ENCODE results near the gene GBP3.

DNA sequence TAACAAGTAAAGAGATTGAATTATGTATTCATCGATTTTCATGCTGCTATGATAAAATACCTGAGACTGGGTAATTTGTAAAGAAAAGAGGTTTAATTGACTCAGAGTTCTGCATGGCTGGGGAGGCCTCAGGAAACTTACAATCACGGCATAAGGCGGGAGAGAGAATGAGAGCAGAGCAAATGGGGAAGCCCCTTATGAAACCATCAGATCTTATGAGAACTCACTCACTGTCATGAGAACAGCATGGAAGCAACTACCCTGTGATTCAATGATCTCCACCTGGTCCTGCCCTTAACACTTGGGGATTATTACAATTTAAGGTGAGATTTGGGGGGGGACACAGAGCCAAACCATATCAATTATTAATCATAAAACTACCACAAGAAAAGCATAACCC lies 3.3 kb upstream of the GBP3 start:
- TF ChIP-seq, protein P1, sequence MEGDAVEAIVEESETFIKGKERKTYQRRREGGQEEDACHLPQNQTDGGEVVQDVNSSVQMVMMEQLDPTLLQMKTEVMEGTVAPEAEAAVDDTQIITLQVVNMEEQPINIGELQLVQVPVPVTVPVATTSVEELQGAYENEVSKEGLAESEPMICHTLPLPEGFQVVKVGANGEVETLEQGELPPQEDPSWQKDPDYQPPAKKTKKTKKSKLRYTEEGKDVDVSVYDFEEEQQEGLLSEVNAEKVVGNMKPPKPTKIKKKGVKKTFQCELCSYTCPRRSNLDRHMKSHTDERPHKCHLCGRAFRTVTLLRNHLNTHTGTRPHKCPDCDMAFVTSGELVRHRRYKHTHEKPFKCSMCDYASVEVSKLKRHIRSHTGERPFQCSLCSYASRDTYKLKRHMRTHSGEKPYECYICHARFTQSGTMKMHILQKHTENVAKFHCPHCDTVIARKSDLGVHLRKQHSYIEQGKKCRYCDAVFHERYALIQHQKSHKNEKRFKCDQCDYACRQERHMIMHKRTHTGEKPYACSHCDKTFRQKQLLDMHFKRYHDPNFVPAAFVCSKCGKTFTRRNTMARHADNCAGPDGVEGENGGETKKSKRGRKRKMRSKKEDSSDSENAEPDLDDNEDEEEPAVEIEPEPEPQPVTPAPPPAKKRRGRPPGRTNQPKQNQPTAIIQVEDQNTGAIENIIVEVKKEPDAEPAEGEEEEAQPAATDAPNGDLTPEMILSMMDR (IDR thresholded peaks at IDR 0.05) = no peak
- TF ChIP-seq POLR2A (IDR thresholded peaks at IDR 0.05) = no peak
